Measurements from ENCODE around the gene RABL6.

The RABL6 gene

GRCh38 chr9:136790640-136791515 is 16.9 kb upstream of the RABL6 start, which contains the start of gene TMEM141 (continued):
- TF ChIP-seq ZNF221 (tag by site-specific recombination; IDR thresholded peaks at IDR 0.05; ENCODE audit: borderline replicate concordance) (no peak), ZNF2 (tag by site-specific recombination; IDR thresholded peaks at IDR 0.05) (0 out of 2 replicates have a peak, but pooled peaks have one; percentile 25), ZNF596 (tag by site-specific recombination; IDR thresholded peaks at IDR 0.05) (no peak), ZNF202 (tag by site-specific recombination; IDR thresholded peaks at IDR 0.05; ENCODE audit: borderline replicate concordance) (no peak), ZNF23 (tag by site-specific recombination; IDR thresholded peaks at IDR 0.05; ENCODE audit: borderline replicate concordance) (no peak), ELK4 (IDR thresholded peaks at IDR 0.05; ENCODE audit: borderline replicate concordance, low read depth, low read length) (no peak), ZNF239 (tag by site-specific recombination; IDR thresholded peaks at IDR 0.05) (no peak), ZNF544 (tag by site-specific recombination; IDR thresholded peaks at IDR 0.05) (no peak), ZNF280D (tag by site-specific recombination; IDR thresholded peaks at IDR 0.05) (no peak), ZFP41 (tag by site-specific recombination; IDR thresholded peaks at IDR 0.05; ENCODE audit: borderline replicate concordance) (no peak), ZNF645 (tag by site-specific recombination; IDR thresholded peaks at IDR 0.05) (no peak), ZNF341 (tag by site-specific recombination; IDR thresholded peaks at IDR 0.05; ENCODE audit: low read depth) (no peak), ZNF549 (tag by site-specific recombination; IDR thresholded peaks at IDR 0.05) (no peak), ZNF791 (tag by site-specific recombination; IDR thresholded peaks at IDR 0.05) (no peak), SALL2 (tag by site-specific recombination; IDR thresholded peaks at IDR 0.05; ENCODE audit: borderline replicate concordance) (no peak), ZNF274 (IDR thresholded peaks at IDR 0.05; ENCODE audit: low read length) (no peak), ZNF274 (tag by site-specific recombination; IDR thresholded peaks at IDR 0.05; ENCODE audit: borderline replicate concordance) (no peak), ZNF121 (tag by site-specific recombination; IDR thresholded peaks at IDR 0.05) (no peak), ZNF704 (tag by site-specific recombination; IDR thresholded peaks at IDR 0.05) (no peak), INSM2 (tag by site-specific recombination; IDR thresholded peaks at IDR 0.05) (peak; percentile 78; the same call in 1 of the 2 replicates), ZNF610 (tag by site-specific recombination; IDR thresholded peaks at IDR 0.05; ENCODE audit: borderline replicate concordance) (no peak), MYNN (tag by site-specific recombination; IDR thresholded peaks at IDR 0.05; ENCODE audit: borderline replicate concordance) (no peak), ZBTB17 (tag by site-specific recombination; IDR thresholded peaks at IDR 0.05) (peak; percentile 42; the same call in 1 of the 2 replicates), ZNF654 (tag by site-specific recombination; IDR thresholded peaks at IDR 0.05; ENCODE audit: low read depth) (no peak), ZNF521 (tag by site-specific recombination; IDR thresholded peaks at IDR 0.05) (no peak), ZNF157 (tag by site-specific recombination; IDR thresholded peaks at IDR 0.05) (no peak), ZNF211 (tag by site-specific recombination; IDR thresholded peaks at IDR 0.05; ENCODE audit: low read depth) (no peak), ZNF837 (tag by site-specific recombination; IDR thresholded peaks at IDR 0.05) (no peak), IKZF3 (tag by site-specific recombination; IDR thresholded peaks at IDR 0.05) (peak; percentile 82), ZNF768 (tag by site-specific recombination; IDR thresholded peaks at IDR 0.05) (no peak)
